WI38 (cell line): ENCODE data around the gene FMC1.
"Not testable (repeated sequence)": the region's sequence is repeated elsewhere in the genome, so short reads cannot be mapped to it uniquely, and the experiment has no call there.

Experiments
- H3K4me3 ChIP-seq: 2 replicates; pipeline ENCODE4 v1.5.1; 2011; ENCODE audit warnings: low read depth, mild to moderate bottlenecking, control low read depth, low read length
- CTCF ChIP-seq: IDR thresholded peaks from 2 replicates; pipeline ENCODE4 v1.5.1; 2012; ENCODE audit warnings: low read depth, mild to moderate bottlenecking, control low read depth, low read length

Gene FMC1

GRCh38 chr7:139300390-139300789 is 40.7 kb upstream of the FMC1 start:
- no peak for TF ChIP-seq CTCF
- H3K4me3 ChIP-seq = no peak overlapping the region

- TF ChIP-seq CTCF = no peak
- no peak overlapping the region for H3K4me3 ChIP-seq
Measured at GRCh38 chr7:139304517-139304916, 36.6 kb upstream of the FMC1 start.

GRCh38 chr7:139317939-139318505 is 23.1 kb upstream of the FMC1 start:
- no peak overlapping the region for H3K4me3 ChIP-seq
- TF ChIP-seq CTCF = no peak

- TF ChIP-seq CTCF = peak; percentile 20; the same call in 1 of the 2 replicates
- no peak overlapping the region for H3K4me3 ChIP-seq
Measured at GRCh38 chr7:139321071-139321745, 19.9 kb upstream of the FMC1 start.

GRCh38 chr7:139324709-139325108 is 16.4 kb upstream of the FMC1 start:
- not testable (repeated sequence) for H3K4me3 ChIP-seq

- H3K4me3 ChIP-seq = no peak overlapping the region
- no peak for TF ChIP-seq CTCF
Measured at GRCh38 chr7:139328375-139328774, 12.8 kb upstream of the FMC1 start.

GRCh38 chr7:139329119-139329518 is 12.0 kb upstream of the FMC1 start:
- H3K4me3 ChIP-seq = no peak overlapping the region
- no peak for TF ChIP-seq CTCF
